Liver (tissue), 9 donors: ENCODE data around the gene SETX. TPM values are rescaled to one million over a fixed set of nuclear protein-coding genes. Genes with fewer than 3 reads are reported as not detected.

Source experiments
- DNase-seq: peaks from one replicate; pipeline ENCODE4 v3.0.0-alpha.2; 2017; ENCODE audit warnings: low spot score
- H3K27ac ChIP-seq, 2 donors: one replicate each; pipeline ENCODE4 v1.7.0; 2013; ENCODE audit warnings: inconsistent platforms in 2 of 2, low read length in 2 of 2, control low read depth in 1 of 2, low read depth in 1 of 2, mild to moderate bottlenecking in 1 of 2
- H3K27me3 ChIP-seq, 4 donors: one replicate each; pipeline versions ENCODE4 v1.6.1 to v1.7.0; 2013; ENCODE audit warnings: low read length in 3 of 4, inconsistent platforms in 1 of 4, mild to moderate bottlenecking in 1 of 4, moderate library complexity in 1 of 4; ENCODE audit not compliant: control insufficient read depth in 4 of 4, insufficient read depth in 4 of 4
- H3K36me3 ChIP-seq, 4 donors: one replicate each; pipeline versions ENCODE4 v1.6.1 to v1.7.0; 2013; ENCODE audit warnings: low read length in 3 of 4, mild to moderate bottlenecking in 3 of 4, low read depth in 1 of 4, moderate library complexity in 1 of 4; ENCODE audit not compliant: control insufficient read depth in 4 of 4, insufficient read depth in 3 of 4
- H3K4me1 ChIP-seq, 4 donors: one replicate each; pipeline versions ENCODE4 v1.6.1 to v1.7.0; 2013; ENCODE audit warnings: low read length in 3 of 4, mild to moderate bottlenecking in 3 of 4, moderate library complexity in 1 of 4; ENCODE audit not compliant: control insufficient read depth in 4 of 4, insufficient read depth in 4 of 4
- H3K4me3 ChIP-seq, 3 donors: one replicate each; pipeline versions ENCODE4 v1.6.1 to v1.7.0; 2013; ENCODE audit warnings: low read length in 3 of 3, control low read depth in 1 of 3, low read depth in 1 of 3, mild to moderate bottlenecking in 1 of 3
- H3K9ac ChIP-seq, 2 donors: one replicate each; pipeline ENCODE4 v1.7.0; 2013; ENCODE audit warnings: low read length in 2 of 2, mild to moderate bottlenecking in 2 of 2, moderate library complexity in 2 of 2, control low read depth in 1 of 2, low read depth in 1 of 2
- H3K9me3 ChIP-seq, 4 donors: one replicate each; pipeline versions ENCODE4 v1.6.1 to v1.7.0; 2013; ENCODE audit warnings: low read length in 3 of 4; ENCODE audit not compliant: control insufficient read depth in 4 of 4
- EGR1 ChIP-seq, 2 donors: IDR thresholded peaks; 2 replicates each; pipeline ENCODE4 v1.6.1; 2016 to 2018; ENCODE audit warnings: antibody characterized with exemption in 2 of 2, low read depth in 2 of 2
- FOXA1 ChIP-seq: IDR thresholded peaks from 2 replicates; pipeline ENCODE4 v1.6.1; 2016; ENCODE audit warnings: antibody characterized with exemption
- FOXA2 ChIP-seq: IDR thresholded peaks from 2 replicates; pipeline ENCODE4 v1.6.1; 2016; ENCODE audit warnings: antibody characterized with exemption
- GABPA ChIP-seq, 2 donors: IDR thresholded peaks in 1 of 2; conservative IDR thresholded peaks in 1 of 2; 2 replicates each; pipeline ENCODE4 v1.6.1; 2016; ENCODE audit warnings: antibody characterized with exemption in 2 of 2, mild to moderate bottlenecking in 1 of 2, moderate library complexity in 1 of 2
- HNF4A ChIP-seq, 2 donors: conservative IDR thresholded peaks; 2 replicates each; pipeline ENCODE4 v1.6.1; 2016; ENCODE audit warnings: antibody characterized with exemption in 2 of 2, mild to moderate bottlenecking in 2 of 2
- JUND ChIP-seq, 2 donors: IDR thresholded peaks; 2 replicates each; pipeline ENCODE4 v1.6.1; 2016; ENCODE audit warnings: antibody characterized with exemption in 2 of 2
- NR2F2 ChIP-seq: IDR thresholded peaks from 2 replicates; pipeline ENCODE4 v1.6.1; 2016; ENCODE audit warnings: antibody characterized with exemption
- RXRA ChIP-seq, 2 donors: IDR thresholded peaks; 2 replicates each; pipeline ENCODE4 v1.6.1; 2017 to 2018; ENCODE audit warnings: antibody characterized with exemption in 2 of 2, mild to moderate bottlenecking in 1 of 2
- SP1 ChIP-seq: IDR thresholded peaks from 2 replicates; pipeline ENCODE4 v1.6.1; 2018; ENCODE audit warnings: antibody characterized with exemption, mild to moderate bottlenecking
- TAF1 ChIP-seq: conservative IDR thresholded peaks from 2 replicates; pipeline ENCODE4 v1.6.1; 2016; ENCODE audit warnings: antibody characterized with exemption, mild to moderate bottlenecking
- YY1 ChIP-seq: IDR thresholded peaks from 2 replicates; pipeline ENCODE4 v1.6.1; 2016; ENCODE audit warnings: antibody characterized with exemption, mild to moderate bottlenecking
- whole genome bisulfite sequencing: extraction: QIAGEN DNeasy Blood & Tissue Kit; methylation state at CpG from one replicate; pipeline ENCODE4 v1.1.7; 2013; 5-methylcytosine and 5-hydroxymethylcytosine counted together
- polyA plus RNA-seq, 2 donors: library from polyadenylated mRNA; stranded (reverse) in 1 of 2; unstranded in 1 of 2; fragments of 200-250 nt in 1 of 2; fragments of >200 nt in 1 of 2; fragmentation: Nextera tagmentation in 1 of 2; extraction: Ambion mirVana in 1 of 2; gene quantifications; one replicate each; pipeline versions ENCODE4 v1.2.1 to v1.2.3, GENCODE V29; 2013 to 2015
- total RNA-seq, 2 donors: library from RNA; depleted of rRNA; stranded (reverse); fragments of >200 nt; gene quantifications; one replicate each; pipeline ENCODE4 v1.2.3, GENCODE V29; 2014
- TF ChIP-seq, protein P1 (sequence below): IDR thresholded peaks from 2 replicates; pipeline ENCODE4 v1.6.1; 2016; ENCODE audit warnings: antibody characterized with exemption
- TF ChIP-seq, protein P2 (sequence below): fragments of 150-350 bp; IDR thresholded peaks from 2 replicates; pipeline ENCODE4 v1.5.1; 2017; ENCODE audit warnings: improper control_type of control experiment, low read depth, low read length; ENCODE audit not compliant: missing input control
- TF ChIP-seq, protein P3 (sequence below): IDR thresholded peaks from 2 replicates; pipeline ENCODE4 v1.6.1; 2016; ENCODE audit warnings: antibody characterized with exemption, mild to moderate bottlenecking
- TF ChIP-seq, protein P4 (sequence below): IDR thresholded peaks from 2 replicates; pipeline ENCODE4 v1.6.1; 2016; ENCODE audit warnings: antibody characterized with exemption
- donor health status: healthy.
- donor health status: healthy.
- donor health status: healthy.
- donor health status: healthy.
- donor health status: healthy.

SETX gene
- total and polyA plus RNA-seq, 4 donors = 8.6 to 60.2 (median 19.6) TPM

DNA sequence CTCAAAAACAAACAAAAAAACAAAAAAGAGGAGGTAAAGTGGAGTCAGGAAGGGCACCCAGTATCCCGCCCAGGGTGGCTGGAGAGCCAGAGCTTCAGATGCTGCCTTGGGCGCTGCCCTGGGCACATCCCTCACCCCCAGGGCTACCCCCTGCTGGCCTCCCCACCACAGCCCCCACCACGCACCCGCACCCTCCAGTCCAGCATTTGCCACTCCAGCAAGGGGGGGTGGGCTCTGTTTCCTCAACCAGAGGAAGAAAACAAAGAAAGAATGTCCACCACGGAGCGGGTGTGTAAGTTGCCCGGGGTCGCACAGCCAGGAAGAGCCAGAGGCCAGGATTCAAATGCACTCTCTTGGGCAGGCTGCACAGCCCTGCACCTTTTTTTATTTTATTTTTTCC lies 106.8 kb downstream of the SETX start:
- Histone ChIP-seq H3K27ac (no peak overlapping the region), H3K4me3 (no peak overlapping the region), H3K27me3 (peaks cover 0 to 7% (median 0%) of the 10 kb centered on the region in 4 donors), H3K9me3 (peaks cover 0 to 4% (median 0%) of the 10 kb centered on the region in 4 donors), H3K9ac (no peak overlapping the region), H3K36me3 (no peaks in the 10 kb centered on the region), H3K4me1 (no peaks in the 10 kb centered on the region)
- 81% methylated on average over 8 of the region's 8 CpGs for WGBS
- no peak for TF ChIP-seq FOXA2
- TF ChIP-seq FOXA1 = no peak
- TF ChIP-seq, protein P1, sequence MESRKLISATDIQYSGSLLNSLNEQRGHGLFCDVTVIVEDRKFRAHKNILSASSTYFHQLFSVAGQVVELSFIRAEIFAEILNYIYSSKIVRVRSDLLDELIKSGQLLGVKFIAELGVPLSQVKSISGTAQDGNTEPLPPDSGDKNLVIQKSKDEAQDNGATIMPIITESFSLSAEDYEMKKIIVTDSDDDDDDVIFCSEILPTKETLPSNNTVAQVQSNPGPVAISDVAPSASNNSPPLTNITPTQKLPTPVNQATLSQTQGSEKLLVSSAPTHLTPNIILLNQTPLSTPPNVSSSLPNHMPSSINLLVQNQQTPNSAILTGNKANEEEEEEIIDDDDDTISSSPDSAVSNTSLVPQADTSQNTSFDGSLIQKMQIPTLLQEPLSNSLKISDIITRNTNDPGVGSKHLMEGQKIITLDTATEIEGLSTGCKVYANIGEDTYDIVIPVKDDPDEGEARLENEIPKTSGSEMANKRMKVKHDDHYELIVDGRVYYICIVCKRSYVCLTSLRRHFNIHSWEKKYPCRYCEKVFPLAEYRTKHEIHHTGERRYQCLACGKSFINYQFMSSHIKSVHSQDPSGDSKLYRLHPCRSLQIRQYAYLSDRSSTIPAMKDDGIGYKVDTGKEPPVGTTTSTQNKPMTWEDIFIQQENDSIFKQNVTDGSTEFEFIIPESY = no peak
- TF ChIP-seq EGR1 (IDR thresholded peaks at IDR 0.05; ENCODE audit: low read depth in 2 of 2) = no peak
- DNase-seq = no peak

- DNase-seq = no peak
- no peaks in the 10 kb centered on the region for H3K9me3 ChIP-seq
- WGBS = 87% methylated on average over 9 of the region's 9 CpGs
- no peak overlapping the region for H3K9ac ChIP-seq
- no peak overlapping the region for H3K27ac ChIP-seq
- H3K4me3 ChIP-seq = no peak overlapping the region
- H3K36me3 ChIP-seq = no peaks in the 10 kb centered on the region
- H3K4me1 ChIP-seq = peaks cover 5 to 20% (median 9%) of the 10 kb centered on the region in 4 donors
- peaks cover 0 to 7% (median 0%) of the 10 kb centered on the region in 4 donors for H3K27me3 ChIP-seq
- TF ChIP-seq GABPA (IDR thresholded peaks at IDR 0.05 in 1 of 2, conservative IDR thresholded peaks at IDR 0.05 in 1 of 2) = no peak
- TF ChIP-seq, protein P2, sequence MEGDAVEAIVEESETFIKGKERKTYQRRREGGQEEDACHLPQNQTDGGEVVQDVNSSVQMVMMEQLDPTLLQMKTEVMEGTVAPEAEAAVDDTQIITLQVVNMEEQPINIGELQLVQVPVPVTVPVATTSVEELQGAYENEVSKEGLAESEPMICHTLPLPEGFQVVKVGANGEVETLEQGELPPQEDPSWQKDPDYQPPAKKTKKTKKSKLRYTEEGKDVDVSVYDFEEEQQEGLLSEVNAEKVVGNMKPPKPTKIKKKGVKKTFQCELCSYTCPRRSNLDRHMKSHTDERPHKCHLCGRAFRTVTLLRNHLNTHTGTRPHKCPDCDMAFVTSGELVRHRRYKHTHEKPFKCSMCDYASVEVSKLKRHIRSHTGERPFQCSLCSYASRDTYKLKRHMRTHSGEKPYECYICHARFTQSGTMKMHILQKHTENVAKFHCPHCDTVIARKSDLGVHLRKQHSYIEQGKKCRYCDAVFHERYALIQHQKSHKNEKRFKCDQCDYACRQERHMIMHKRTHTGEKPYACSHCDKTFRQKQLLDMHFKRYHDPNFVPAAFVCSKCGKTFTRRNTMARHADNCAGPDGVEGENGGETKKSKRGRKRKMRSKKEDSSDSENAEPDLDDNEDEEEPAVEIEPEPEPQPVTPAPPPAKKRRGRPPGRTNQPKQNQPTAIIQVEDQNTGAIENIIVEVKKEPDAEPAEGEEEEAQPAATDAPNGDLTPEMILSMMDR = no peak
- TF ChIP-seq, protein P3, sequence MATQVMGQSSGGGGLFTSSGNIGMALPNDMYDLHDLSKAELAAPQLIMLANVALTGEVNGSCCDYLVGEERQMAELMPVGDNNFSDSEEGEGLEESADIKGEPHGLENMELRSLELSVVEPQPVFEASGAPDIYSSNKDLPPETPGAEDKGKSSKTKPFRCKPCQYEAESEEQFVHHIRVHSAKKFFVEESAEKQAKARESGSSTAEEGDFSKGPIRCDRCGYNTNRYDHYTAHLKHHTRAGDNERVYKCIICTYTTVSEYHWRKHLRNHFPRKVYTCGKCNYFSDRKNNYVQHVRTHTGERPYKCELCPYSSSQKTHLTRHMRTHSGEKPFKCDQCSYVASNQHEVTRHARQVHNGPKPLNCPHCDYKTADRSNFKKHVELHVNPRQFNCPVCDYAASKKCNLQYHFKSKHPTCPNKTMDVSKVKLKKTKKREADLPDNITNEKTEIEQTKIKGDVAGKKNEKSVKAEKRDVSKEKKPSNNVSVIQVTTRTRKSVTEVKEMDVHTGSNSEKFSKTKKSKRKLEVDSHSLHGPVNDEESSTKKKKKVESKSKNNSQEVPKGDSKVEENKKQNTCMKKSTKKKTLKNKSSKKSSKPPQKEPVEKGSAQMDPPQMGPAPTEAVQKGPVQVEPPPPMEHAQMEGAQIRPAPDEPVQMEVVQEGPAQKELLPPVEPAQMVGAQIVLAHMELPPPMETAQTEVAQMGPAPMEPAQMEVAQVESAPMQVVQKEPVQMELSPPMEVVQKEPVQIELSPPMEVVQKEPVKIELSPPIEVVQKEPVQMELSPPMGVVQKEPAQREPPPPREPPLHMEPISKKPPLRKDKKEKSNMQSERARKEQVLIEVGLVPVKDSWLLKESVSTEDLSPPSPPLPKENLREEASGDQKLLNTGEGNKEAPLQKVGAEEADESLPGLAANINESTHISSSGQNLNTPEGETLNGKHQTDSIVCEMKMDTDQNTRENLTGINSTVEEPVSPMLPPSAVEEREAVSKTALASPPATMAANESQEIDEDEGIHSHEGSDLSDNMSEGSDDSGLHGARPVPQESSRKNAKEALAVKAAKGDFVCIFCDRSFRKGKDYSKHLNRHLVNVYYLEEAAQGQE = no peak
- no peak for TF ChIP-seq FOXA2
- TF ChIP-seq FOXA1 = no peak
- TF ChIP-seq, protein P4, sequence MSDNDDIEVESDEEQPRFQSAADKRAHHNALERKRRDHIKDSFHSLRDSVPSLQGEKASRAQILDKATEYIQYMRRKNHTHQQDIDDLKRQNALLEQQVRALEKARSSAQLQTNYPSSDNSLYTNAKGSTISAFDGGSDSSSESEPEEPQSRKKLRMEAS = no peak
- no peak for TF ChIP-seq TAF1
- TF ChIP-seq EGR1 (IDR thresholded peaks at IDR 0.05; ENCODE audit: low read depth in 2 of 2) = no peak
- no peak for TF ChIP-seq HNF4A (conservative IDR thresholded peaks at IDR 0.05)
- no peak for TF ChIP-seq SP1
- TF ChIP-seq JUND (IDR thresholded peaks at IDR 0.05) = no peak
- no peak for TF ChIP-seq NR2F2
- no peak for TF ChIP-seq RXRA (IDR thresholded peaks at IDR 0.05)
- TF ChIP-seq YY1 = no peak
Observed at GRCh38 chr9:132245465-132245864, 109.3 kb downstream of the SETX start.
